Measurements from ENCODE around the gene RERE. TPM values are rescaled to one million over a fixed set of nuclear protein-coding genes. Genes with fewer than 3 reads are reported as not detected.
A peak's percentile ranks its signal among the peaks of the same experiment; 100 is the strongest.

Gene RERE
- total and polyA plus RNA-seq, 2 experiments from 2014 or later: 39.8 to 62.8 TPM

GRCh38 chr1:8482979-8483381 lies 334.5 kb downstream of the RERE start:
- Histone ChIP-seq H3K9me3 (ENCODE audit: low read depth) (no peaks in the 10 kb centered on the region), H3K4me3 (no peak overlapping the region), H3K9me2 (replicated peaks; ENCODE audit: insufficient read depth) (no peaks in the 10 kb centered on the region), H3K27me3 (no peaks in the 10 kb centered on the region), H3K27ac (peak overlapping the region; percentile 22), H2AFZ (no peak overlapping the region), H3K79me2 (peaks cover 46% of the 10 kb centered on the region), H3K36me3 (replicated peaks; ENCODE audit: insufficient read depth, low read depth) (no peaks in the 10 kb centered on the region), H4K20me1 (ENCODE audit: insufficient read depth, poor library complexity, severe bottlenecking) (no peaks in the 10 kb centered on the region), H3K4me1 (ENCODE audit: insufficient read depth) (peaks cover 6% of the 10 kb centered on the region), H3K4me2 (no peak overlapping the region)
- TF ChIP-seq, protein P1, sequence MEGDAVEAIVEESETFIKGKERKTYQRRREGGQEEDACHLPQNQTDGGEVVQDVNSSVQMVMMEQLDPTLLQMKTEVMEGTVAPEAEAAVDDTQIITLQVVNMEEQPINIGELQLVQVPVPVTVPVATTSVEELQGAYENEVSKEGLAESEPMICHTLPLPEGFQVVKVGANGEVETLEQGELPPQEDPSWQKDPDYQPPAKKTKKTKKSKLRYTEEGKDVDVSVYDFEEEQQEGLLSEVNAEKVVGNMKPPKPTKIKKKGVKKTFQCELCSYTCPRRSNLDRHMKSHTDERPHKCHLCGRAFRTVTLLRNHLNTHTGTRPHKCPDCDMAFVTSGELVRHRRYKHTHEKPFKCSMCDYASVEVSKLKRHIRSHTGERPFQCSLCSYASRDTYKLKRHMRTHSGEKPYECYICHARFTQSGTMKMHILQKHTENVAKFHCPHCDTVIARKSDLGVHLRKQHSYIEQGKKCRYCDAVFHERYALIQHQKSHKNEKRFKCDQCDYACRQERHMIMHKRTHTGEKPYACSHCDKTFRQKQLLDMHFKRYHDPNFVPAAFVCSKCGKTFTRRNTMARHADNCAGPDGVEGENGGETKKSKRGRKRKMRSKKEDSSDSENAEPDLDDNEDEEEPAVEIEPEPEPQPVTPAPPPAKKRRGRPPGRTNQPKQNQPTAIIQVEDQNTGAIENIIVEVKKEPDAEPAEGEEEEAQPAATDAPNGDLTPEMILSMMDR (IDR thresholded peaks at IDR 0.05; ENCODE audit: poor library complexity): no peak
- TF ChIP-seq EZH2 (IDR thresholded peaks at IDR 0.05; ENCODE audit: borderline replicate concordance): no peak
- no peak for TF ChIP-seq EZH2phosphoT487 (IDR thresholded peaks at IDR 0.05; ENCODE audit: low read depth, severe bottlenecking, unreplicated experiment)
- DNase-seq (ENCODE audit: low spot score): no peak
- WGBS (ENCODE audit: low lambda C conversion rate, missing lambda C conversion rate): 70% methylated on average over 2 of the region's 2 CpGs

DNA sequence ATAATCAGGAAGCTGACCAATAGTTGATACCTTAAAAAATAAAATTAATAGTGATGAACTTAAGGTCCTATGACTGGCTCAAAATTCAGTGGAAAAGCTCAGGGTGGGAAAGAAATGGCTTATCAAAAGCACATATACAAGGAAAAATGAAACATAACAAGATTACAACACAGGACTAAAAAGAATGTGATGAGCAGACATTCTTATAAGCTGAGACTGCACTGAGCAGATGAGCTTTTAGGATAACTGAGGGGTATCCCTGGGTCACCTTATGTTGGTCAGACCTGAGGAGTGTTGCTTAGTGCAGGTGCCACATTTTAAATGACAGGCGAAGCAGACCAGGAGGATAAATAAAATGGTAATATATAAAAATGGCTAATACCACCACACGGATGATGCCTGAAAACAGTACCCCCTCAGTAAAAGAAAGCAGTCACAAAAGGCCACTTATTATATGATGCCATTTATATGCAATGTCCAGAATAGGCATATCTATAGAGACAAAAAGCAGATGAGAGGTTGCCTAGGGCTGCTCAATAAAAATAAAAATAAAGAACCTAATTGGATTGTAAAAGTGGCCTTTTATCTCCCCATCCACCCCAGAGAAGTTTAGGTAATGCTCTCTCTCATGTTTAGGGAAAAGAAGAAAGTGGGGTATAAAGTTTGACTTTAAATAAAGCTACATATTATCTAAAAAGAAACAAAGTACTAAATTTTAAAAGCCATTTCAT lies 335.6 kb downstream of the RERE start:
- H3K4me1 ChIP-seq (ENCODE audit: insufficient read depth): peaks cover 8% of the 10 kb centered on the region
- no peak for TF ChIP-seq EZH2phosphoT487 (IDR thresholded peaks at IDR 0.05; ENCODE audit: low read depth, severe bottlenecking, unreplicated experiment)
- TF ChIP-seq EZH2 (IDR thresholded peaks at IDR 0.05; ENCODE audit: borderline replicate concordance): no peak
- TF ChIP-seq, protein P1 (IDR thresholded peaks at IDR 0.05; ENCODE audit: poor library complexity): no peak
- no peaks in the 10 kb centered on the region for H4K20me1 ChIP-seq (ENCODE audit: insufficient read depth, poor library complexity, severe bottlenecking)
- no peaks in the 10 kb centered on the region for H3K9me2 ChIP-seq (replicated peaks; ENCODE audit: insufficient read depth)
- no peak overlapping the region for H3K4me2 ChIP-seq
- H2AFZ ChIP-seq: no peak overlapping the region
- 98% methylated on average over 2 of the region's 2 CpGs for WGBS (ENCODE audit: low lambda C conversion rate, missing lambda C conversion rate)
- DNase-seq (ENCODE audit: low spot score): no peak
- no peak overlapping the region for H3K27ac ChIP-seq
- no peaks in the 10 kb centered on the region for H3K9me3 ChIP-seq (ENCODE audit: low read depth)
- H3K27me3 ChIP-seq: no peaks in the 10 kb centered on the region
- no peaks in the 10 kb centered on the region for H3K36me3 ChIP-seq (replicated peaks; ENCODE audit: insufficient read depth, low read depth)
- H3K79me2 ChIP-seq: peaks cover 39% of the 10 kb centered on the region
- H3K4me3 ChIP-seq: no peak overlapping the region

- Histone ChIP-seq H3K36me3 (replicated peaks; ENCODE audit: insufficient read depth, low read depth) (no peaks in the 10 kb centered on the region), H3K27ac (no peak overlapping the region), H3K9me2 (replicated peaks; ENCODE audit: insufficient read depth) (no peaks in the 10 kb centered on the region), H3K4me2 (no peak overlapping the region), H3K4me1 (ENCODE audit: insufficient read depth) (peaks cover 8% of the 10 kb centered on the region), H4K20me1 (ENCODE audit: insufficient read depth, poor library complexity, severe bottlenecking) (no peaks in the 10 kb centered on the region), H3K27me3 (no peaks in the 10 kb centered on the region), H3K9me3 (ENCODE audit: low read depth) (no peaks in the 10 kb centered on the region), H2AFZ (no peak overlapping the region), H3K4me3 (no peak overlapping the region), H3K79me2 (peaks cover 47% of the 10 kb centered on the region)
- DNase-seq (ENCODE audit: low spot score): no peak
- TF ChIP-seq EZH2phosphoT487 (IDR thresholded peaks at IDR 0.05; ENCODE audit: low read depth, severe bottlenecking, unreplicated experiment): no peak
- no peak for TF ChIP-seq EZH2 (IDR thresholded peaks at IDR 0.05; ENCODE audit: borderline replicate concordance)
- TF ChIP-seq, protein P1 (IDR thresholded peaks at IDR 0.05; ENCODE audit: poor library complexity): no peak
Measured at GRCh38 chr1:8478566-8478965, 338.9 kb downstream of the RERE start.

Measured in hepatocyte (in vitro differentiated cells).